HepG2 (cell line): Measurements from ENCODE around the gene C1orf21. TPM values are rescaled to one million over a fixed set of nuclear protein-coding genes. Genes with fewer than 3 reads are reported as not detected.

Source experiments
- ATAC-seq: fragments of 200-7000 bp; cut with Tn5 transposase; 3 replicates; pipeline ENCODE4 v1.9.1; 2020; ENCODE audit warnings: mild to moderate bottlenecking, moderate library complexity
- BruUV-seq: library from RNA; stranded (reverse); fragments of 400-500 nt; replicated peaks from 2 replicates; lab custom pipeline; 2021; lab: Mats Ljungman, UMichigan
- CTCF ChIA-PET: fragments of 300-600 bp; formaldehyde crosslinking; extraction: SDS; loops from one replicate; lab custom pipeline; 2021; ENCODE audit warnings: low total read pairs, inconsistent platforms, low intra/inter-chr PET ratio; lab: Yijun Ruan, JAX
- POLR2A ChIA-PET: fragments of 350-600 bp; sonication (Branson Sonifier 250); formaldehyde crosslinking; loops from one replicate; lab custom pipeline; 2020; ENCODE audit warnings: antibody characterized with exemption, inconsistent platforms; lab: Yijun Ruan, JAX
- DNase-seq: peaks from one replicate; pipeline ENCODE4 v3.0.0-alpha.2; 2015; ENCODE audit warnings: low spot score
- FAIRE-seq: peaks from 3 replicates; lab custom pipeline; 2011; peaks lifted over from hg19 to GRCh38; lab: Jason Lieb, UNC
- H2AFZ ChIP-seq: one replicate; pipeline ENCODE4 v1.6.1; 2011; ENCODE audit warnings: low read length, inconsistent platforms
- H3K27ac ChIP-seq: fragments of 300-600 bp; 3 replicates; pipeline ENCODE4 v1.8.0; 2011; ENCODE audit warnings: mixed run types, mild to moderate bottlenecking, mixed read lengths, low read length, inconsistent platforms; ENCODE audit not compliant: insufficient read depth; ENCODE audit errors: extremely low read length
- H3K27me3 ChIP-seq, 2 experiments: fragments of 200-600 bp in 1 of 2; 2 replicates in 1 of 2; 3 replicates in 1 of 2; pipeline versions ENCODE4 v1.6.0 to v1.8.0; 2011; ENCODE audit warnings: low read length in 2 of 2, mild to moderate bottlenecking in 2 of 2, moderate library complexity in 2 of 2, inconsistent platforms in 1 of 2; ENCODE audit not compliant: insufficient read depth in 2 of 2, control insufficient read depth in 1 of 2
- H3K36me3 ChIP-seq, 2 experiments: fragments of 200-600 bp in 1 of 2; replicated peaks in 1 of 2; 2 replicates in 1 of 2; 3 replicates in 1 of 2; pipeline versions ENCODE4 v1.5.1 to v1.8.0; 2011; ENCODE audit warnings: low read length in 2 of 2, inconsistent platforms in 1 of 2; ENCODE audit not compliant: insufficient read depth in 2 of 2, control insufficient read depth in 1 of 2
- H3K4me1 ChIP-seq: 2 replicates; pipeline ENCODE4 v1.5.1; 2012; ENCODE audit warnings: low read length, inconsistent platforms; ENCODE audit not compliant: insufficient read depth
- H3K4me2 ChIP-seq: 2 replicates; pipeline ENCODE4 v1.6.0; 2011; ENCODE audit warnings: low read depth, low read length, inconsistent platforms
- H3K4me3 ChIP-seq, 3 experiments: fragments of 200-600 bp in 1 of 3; sonication (generic), shearing (Covaris generic) in 1 of 3; replicated peaks in 1 of 3; 2 replicates each; pipeline ENCODE4 v1.5.1; 2011 to 2016; ENCODE audit warnings: low read length in 3 of 3, inconsistent platforms in 2 of 3, low read depth in 2 of 3, mild to moderate bottlenecking in 2 of 3, control low read depth in 1 of 3, mixed read lengths in 1 of 3; ENCODE audit not compliant: insufficient read depth in 1 of 3
- H3K79me2 ChIP-seq: one replicate; pipeline ENCODE4 v1.6.1; 2011; ENCODE audit warnings: low read length, inconsistent platforms; ENCODE audit not compliant: insufficient read depth
- H3K9ac ChIP-seq: 2 replicates; pipeline ENCODE4 v1.6.0; 2011; ENCODE audit warnings: mild to moderate bottlenecking, low read depth, low read length, inconsistent platforms; ENCODE audit not compliant: insufficient read depth
- H3K9me3 ChIP-seq: 2 replicates; pipeline ENCODE4 v1.5.1; 2012; ENCODE audit warnings: mild to moderate bottlenecking, low read length
- H4K20me1 ChIP-seq: 2 replicates; pipeline ENCODE4 v1.6.0; 2011; ENCODE audit warnings: inconsistent platforms, mild to moderate bottlenecking, low read length, moderate library complexity; ENCODE audit not compliant: insufficient read depth
- HNRNPH1 ChIP-seq: fragments of 200-400 bp; formaldehyde crosslinking; optimal IDR thresholded peaks from 2 replicates; pipeline ENCODE3; 2017; ENCODE audit warnings: mild to moderate bottlenecking, low read depth, low read length
- KLF15 ChIP-seq: sonication (generic); formaldehyde crosslinking; IDR thresholded peaks from 2 replicates; pipeline ENCODE4 v1.8.1; 2023; ENCODE audit warnings: borderline replicate concordance, mild to moderate bottlenecking, inconsistent platforms, missing genetic modification reagents, mixed read lengths
- MBD4 ChIP-seq: IDR thresholded peaks from 2 replicates; pipeline ENCODE4 v1.6.1; 2012; ENCODE audit warnings: low read length, inconsistent platforms, borderline replicate concordance
- MNT ChIP-seq: fragments of 450-650 bp; IDR thresholded peaks from 2 replicates; pipeline ENCODE4 v1.6.1; 2016
- MTERF4 ChIP-seq: sonication (generic); formaldehyde crosslinking; IDR thresholded peaks from 2 replicates; pipeline ENCODE4 v1.8.0; 2023; ENCODE audit warnings: mild to moderate bottlenecking, missing genetic modification reagents
- ZGPAT ChIP-seq: IDR thresholded peaks from 2 replicates; pipeline ENCODE4 v1.6.1; 2016; ENCODE audit warnings: mild to moderate bottlenecking
- ZNF674 ChIP-seq: sonication (generic); formaldehyde crosslinking; IDR thresholded peaks from 2 replicates; pipeline ENCODE4 v1.5.0; 2020; ENCODE audit warnings: low read depth, mild to moderate bottlenecking, missing genetic modification reagents
- ZNF879 ChIP-seq: sonication (generic); formaldehyde crosslinking; IDR thresholded peaks from 2 replicates; pipeline ENCODE4 v1.8.1; 2023; ENCODE audit warnings: missing genetic modification reagents
- WGBS: methylation state at CpG from one replicate; pipeline ENCODE4 v1.1.6; 2017; ENCODE audit warnings: low lambda C conversion rate; 5-methylcytosine and 5-hydroxymethylcytosine counted together
- in situ Hi-C: cut with HindIII; loops from 2 replicates; pipeline ENCODE4 v1.10.0; 2017; ENCODE audit warnings: low pct_unique_long_range_greater_than_20kb; ENCODE audit not compliant: extremely low pct_ligation_motif_present
- intact Hi-C: fragments of 100-400 bp; cut with micrococcal nuclease; formaldehyde crosslinking; loops from one replicate; pipeline ENCODE4 v1.10.0; 2022; ENCODE audit not compliant: unreplicated experiment
- polyA plus RNA-seq, 8 experiments: library from polyadenylated mRNA; depleted of rRNA in 3 of 8; stranded (reverse) in 7 of 8; unstranded in 1 of 8; fragments of >200 nt; fragmentation: Illumina TruSeq in 4 of 8; extraction: Trizol in 4 of 8; gene quantifications; 2 replicates each; pipeline versions ENCODE4 v1.2.1 to v1.2.3, GENCODE V29; 2011 to 2016; ENCODE audit warnings: low read depth in 4 of 8, missing spikeins in 1 of 8, mixed read lengths in 1 of 8; ENCODE audit not compliant: insufficient read depth in 1 of 8
- total RNA-seq, 5 experiments: library from RNA; depleted of rRNA; stranded (reverse); fragments of >200 nt; fragmentation: Illumina TruSeq; extraction: Trizol; gene quantifications; 2 replicates each; pipeline ENCODE4 v1.2.3, GENCODE V29; 2016; ENCODE audit warnings: low read depth in 1 of 5
- TF ChIP-seq, protein P1 (sequence below): sonication (generic); formaldehyde crosslinking; IDR thresholded peaks from 2 replicates; pipeline ENCODE4 v1.4.0; 2020; ENCODE audit warnings: missing genetic modification reagents
- TF ChIP-seq, protein P2 (sequence below): sonication (generic); formaldehyde crosslinking; IDR thresholded peaks from 2 replicates; pipeline ENCODE4 v1.8.0; 2022; ENCODE audit warnings: missing genetic modification reagents, mild to moderate bottlenecking, borderline replicate concordance

The C1orf21 gene
- total and polyA plus RNA-seq, 2 of the 13 experiments (the other 11 are each of a cell fraction or from before 2014, with no cell fraction given): not detected

- POLR2A ChIA-PET: no interaction called here
- CTCF ChIA-PET: no interaction called here
Measured at GRCh38 chr1:184445997-184446396, 59.2 kb downstream of the C1orf21 start.

More at GRCh38 chr1:184445997-184446396, 59.2 kb downstream of the C1orf21 start:
- H2AFZ ChIP-seq: no peak overlapping the region
- H3K79me2 ChIP-seq: no peaks in the 10 kb centered on the region
- in situ Hi-C loops: no loop called here
- no peak for DNase-seq
- H3K4me2 ChIP-seq: no peak overlapping the region
- 48% methylated on average over 4 of the region's 4 CpGs for WGBS
- intact Hi-C loops: no loop called here
- no peak overlapping the region for H3K9ac ChIP-seq
- H3K9me3 ChIP-seq: no peaks in the 10 kb centered on the region
- no peaks in the 10 kb centered on the region for H3K4me1 ChIP-seq
- FAIRE-seq: no peak
- H4K20me1 ChIP-seq: no peaks in the 10 kb centered on the region
- H3K27ac ChIP-seq: no peak overlapping the region
- BruUV-seq: no TSS peak
- no peaks in the 10 kb centered on the region for H3K36me3 ChIP-seq
- no peaks in the 10 kb centered on the region; a peak in 1 of 5 replicates for H3K27me3 ChIP-seq
- H3K4me3 ChIP-seq: no peak overlapping the region
- no peak for ATAC-seq
- no peak for TF ChIP-seq HNRNPH1
- TF ChIP-seq, protein P1, sequence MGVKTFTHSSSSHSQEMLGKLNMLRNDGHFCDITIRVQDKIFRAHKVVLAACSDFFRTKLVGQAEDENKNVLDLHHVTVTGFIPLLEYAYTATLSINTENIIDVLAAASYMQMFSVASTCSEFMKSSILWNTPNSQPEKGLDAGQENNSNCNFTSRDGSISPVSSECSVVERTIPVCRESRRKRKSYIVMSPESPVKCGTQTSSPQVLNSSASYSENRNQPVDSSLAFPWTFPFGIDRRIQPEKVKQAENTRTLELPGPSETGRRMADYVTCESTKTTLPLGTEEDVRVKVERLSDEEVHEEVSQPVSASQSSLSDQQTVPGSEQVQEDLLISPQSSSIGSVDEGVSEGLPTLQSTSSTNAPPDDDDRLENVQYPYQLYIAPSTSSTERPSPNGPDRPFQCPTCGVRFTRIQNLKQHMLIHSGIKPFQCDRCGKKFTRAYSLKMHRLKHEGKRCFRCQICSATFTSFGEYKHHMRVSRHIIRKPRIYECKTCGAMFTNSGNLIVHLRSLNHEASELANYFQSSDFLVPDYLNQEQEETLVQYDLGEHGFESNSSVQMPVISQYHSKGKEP: no peak
- TF ChIP-seq ZGPAT (CRISPR knock-in tag): no peak
- no peak for TF ChIP-seq ZNF879 (CRISPR knock-in tag)
- TF ChIP-seq MBD4: no peak
- TF ChIP-seq KLF15 (CRISPR knock-in tag): no peak
- no peak for TF ChIP-seq ZNF674
- no peak for TF ChIP-seq MNT
- TF ChIP-seq, protein P2, sequence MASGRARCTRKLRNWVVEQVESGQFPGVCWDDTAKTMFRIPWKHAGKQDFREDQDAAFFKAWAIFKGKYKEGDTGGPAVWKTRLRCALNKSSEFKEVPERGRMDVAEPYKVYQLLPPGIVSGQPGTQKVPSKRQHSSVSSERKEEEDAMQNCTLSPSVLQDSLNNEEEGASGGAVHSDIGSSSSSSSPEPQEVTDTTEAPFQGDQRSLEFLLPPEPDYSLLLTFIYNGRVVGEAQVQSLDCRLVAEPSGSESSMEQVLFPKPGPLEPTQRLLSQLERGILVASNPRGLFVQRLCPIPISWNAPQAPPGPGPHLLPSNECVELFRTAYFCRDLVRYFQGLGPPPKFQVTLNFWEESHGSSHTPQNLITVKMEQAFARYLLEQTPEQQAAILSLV (CRISPR knock-in tag): no peak
- no peak for TF ChIP-seq MTERF4
